ENCODE results near the gene ZNF484.
"Not testable (repeated sequence)": the region's sequence is repeated elsewhere in the genome, so short reads cannot be mapped to it uniquely, and the experiment has no call there.

ZNF484 gene

DNA sequence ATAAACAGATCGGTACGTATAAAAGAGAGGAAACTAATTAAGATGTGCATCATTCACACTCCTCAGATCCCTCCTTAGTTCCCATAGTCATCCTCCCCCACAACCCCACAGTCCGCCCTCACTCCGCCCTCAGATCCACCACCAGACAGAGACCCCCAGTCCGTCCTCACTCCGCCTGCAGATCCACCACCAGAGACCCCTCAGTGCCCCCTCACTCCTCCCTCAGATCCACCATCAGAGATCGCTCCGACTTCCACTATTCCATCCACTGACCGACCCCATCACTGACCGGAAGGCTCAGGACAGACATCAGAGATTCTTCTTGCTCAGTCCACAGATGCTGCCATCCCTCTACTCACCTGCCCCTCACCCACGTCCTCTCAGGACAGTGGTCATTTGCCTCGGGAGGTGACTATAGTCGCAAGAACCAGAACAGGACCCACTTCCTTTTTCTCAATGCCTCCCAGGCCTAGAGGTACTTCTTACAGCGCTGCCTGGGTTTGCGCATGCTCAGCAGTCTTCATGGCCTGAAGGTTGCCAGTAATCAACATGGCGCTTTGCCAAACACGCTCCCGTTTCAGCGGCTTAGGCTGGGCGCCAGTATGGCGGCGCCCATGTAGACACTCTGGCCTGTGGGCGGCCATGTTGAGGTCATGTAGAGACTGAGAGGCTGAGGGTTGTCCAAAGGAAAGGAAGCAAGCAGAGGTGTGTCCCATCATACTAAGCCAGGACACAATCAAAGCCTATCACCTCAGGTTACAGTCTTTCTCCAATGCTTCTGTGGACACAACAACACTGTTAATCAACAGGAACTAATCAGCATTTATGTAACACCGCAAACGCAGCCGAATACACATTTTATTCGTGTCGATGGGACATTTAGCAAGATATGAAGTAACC is at the start of gene ZNF484:
TSS of gene ZNF484 (minus strand) at position 508 of the 900 bp plus-strand sequence. CDS start 3,009 bp downstream, outside the sequence.
- peak; percentile 95 for DNase-seq

DNA sequence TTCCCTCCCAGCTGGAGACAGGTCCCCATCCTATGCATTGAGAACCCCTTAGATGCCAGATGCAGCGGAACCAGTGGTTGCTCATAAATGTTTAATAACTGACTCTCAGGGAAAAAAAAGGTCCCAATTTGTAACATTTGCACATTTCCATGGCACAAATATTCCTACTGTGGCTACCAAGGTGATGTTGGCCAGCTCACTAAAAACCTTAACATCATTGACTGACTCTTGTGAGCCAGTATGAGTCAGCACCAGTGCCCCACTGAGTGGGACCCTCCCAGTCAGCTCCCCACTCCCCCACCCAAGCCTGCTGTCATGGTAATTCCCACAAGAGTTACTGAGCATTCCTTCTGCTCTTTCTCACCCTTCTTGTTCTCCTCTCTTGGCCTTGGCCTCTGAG is 42.6 kb upstream of the ZNF484 start:
- no peak for DNase-seq

DNA sequence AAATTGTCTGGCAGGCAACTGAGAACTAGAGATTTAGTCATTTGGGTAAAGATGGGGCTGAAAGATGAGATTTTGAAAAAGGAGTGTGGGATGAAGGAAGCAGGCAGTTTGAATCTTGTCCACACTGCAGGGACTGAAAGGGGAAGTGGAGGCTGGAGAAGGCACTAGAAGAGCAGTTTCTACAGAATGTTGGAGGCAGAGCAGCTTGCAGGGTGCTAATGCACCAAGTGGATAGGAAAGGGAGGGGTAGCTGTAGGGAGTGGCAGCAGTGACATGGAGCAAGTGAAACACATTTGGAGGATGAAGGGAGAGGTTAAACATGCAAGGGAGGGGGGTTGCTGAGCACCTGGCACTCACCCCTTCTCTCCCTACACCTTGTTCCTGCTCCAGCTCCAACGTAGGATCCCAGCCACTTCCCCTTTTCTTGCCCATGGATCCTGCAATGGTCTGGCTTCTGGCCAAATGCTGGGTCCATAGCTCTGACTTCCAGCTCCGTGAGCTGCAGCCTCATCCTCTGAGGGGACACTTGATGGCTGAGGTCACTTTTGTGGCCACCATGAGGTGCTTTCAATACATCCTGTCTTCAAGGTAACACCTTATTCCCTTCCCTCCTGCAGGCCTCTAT is 39.5 kb upstream of the ZNF484 start:
- no peak for DNase-seq

- DNase-seq = no peak
Measured at GRCh38 chr9:92911511-92912475, 34.0 kb upstream of the ZNF484 start.

DNA sequence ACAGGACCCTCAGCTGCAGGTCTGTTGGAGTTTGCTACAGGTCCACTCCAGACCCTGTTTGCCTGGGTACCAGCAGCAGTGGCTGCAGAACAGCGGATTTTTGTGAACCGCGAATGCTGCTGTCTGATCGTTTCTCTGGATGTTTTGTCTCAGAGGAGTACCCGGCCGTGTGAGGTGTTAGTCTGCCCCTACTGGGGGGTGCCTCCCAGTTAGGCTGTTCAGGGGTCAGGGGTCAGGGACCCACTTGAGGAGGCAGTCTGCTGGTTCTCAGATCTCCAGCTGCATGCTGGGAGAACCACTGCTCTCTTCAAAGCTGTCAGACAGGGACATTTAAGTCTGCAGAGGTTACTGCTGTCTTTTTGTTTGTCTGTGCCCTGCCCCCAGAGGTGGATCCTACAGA is 27.3 kb upstream of the ZNF484 start:
- DNase-seq = not testable (repeated sequence)

DNA sequence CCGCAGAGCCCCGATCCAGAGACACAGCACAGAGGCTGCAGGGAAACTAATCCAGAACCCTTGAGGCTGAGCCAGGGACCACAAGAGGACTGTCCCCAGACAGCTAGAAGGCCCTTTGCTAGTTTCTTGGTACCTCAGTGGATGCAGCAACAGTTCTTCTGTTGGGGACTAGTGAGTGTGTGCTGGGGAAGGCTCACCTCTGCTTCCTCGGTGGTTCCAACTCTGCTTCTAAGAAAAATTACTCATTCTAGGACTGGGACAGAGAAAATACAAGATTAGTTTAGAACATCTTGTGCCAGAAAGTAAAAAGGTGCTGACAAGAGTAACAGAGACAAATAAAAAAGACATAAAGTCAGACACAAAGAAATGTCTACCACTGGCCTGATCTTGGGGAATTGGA is 19.5 kb upstream of the ZNF484 start:
- DNase-seq = no peak

DNA sequence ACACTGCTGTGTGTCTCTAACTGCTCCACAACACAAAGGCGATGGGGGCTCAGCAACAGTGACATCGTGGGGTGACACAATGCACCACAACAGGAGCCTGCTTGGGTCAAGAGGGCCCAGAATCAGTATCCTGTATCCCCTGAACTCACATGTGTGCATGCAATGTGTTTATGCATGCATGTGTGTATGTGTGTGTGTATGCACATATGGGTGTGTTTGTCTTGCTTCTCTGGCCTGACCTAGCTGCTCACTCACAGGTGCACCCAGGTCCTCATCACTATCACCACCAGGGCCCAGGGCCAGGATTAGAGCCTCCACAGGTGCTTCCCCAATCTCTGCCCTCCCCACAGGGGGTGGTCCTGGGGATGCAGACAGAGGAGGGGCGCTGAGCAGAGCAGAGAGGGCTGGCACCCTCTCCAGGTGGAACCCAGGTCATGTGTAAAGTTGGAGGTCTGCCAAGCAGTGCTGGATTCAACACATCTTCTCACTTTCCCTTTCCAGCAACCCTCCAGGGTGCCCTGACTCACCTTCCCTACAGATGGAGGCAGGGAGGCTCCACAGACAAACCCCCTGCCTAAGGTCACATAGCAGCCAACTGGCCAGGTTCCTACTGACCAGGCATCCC is 18.1 kb upstream of the ZNF484 start:
- DNase-seq = no peak

- DNase-seq = no peak
Measured at GRCh38 chr9:92894711-92895362, 17.0 kb upstream of the ZNF484 start.

GRCh38 chr9:92893916-92894610 is 16.2 kb upstream of the ZNF484 start:
- not testable (repeated sequence) for DNase-seq

DNA sequence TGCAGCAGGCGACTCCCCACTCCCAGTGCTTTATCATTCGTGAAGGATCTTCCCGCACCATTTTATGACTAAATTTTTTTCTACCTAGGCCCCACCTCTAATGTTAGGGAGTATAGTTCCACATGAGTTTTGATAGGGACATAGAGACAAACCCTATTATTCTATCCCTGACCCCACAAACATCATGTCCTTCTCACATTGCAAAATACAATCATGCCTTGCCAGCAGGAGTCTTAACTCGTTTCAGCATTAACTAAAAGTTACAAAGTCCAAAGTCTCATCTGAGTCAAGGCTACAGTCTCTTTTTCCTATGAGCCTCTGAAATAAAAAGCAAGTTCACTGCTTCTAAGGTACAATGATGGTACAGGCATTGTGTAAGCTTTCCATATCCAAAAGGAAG is 14.4 kb upstream of the ZNF484 start:
- not testable (repeated sequence) for DNase-seq

- no peak for DNase-seq
Measured at GRCh38 chr9:92890761-92891160, 12.9 kb upstream of the ZNF484 start.

DNA sequence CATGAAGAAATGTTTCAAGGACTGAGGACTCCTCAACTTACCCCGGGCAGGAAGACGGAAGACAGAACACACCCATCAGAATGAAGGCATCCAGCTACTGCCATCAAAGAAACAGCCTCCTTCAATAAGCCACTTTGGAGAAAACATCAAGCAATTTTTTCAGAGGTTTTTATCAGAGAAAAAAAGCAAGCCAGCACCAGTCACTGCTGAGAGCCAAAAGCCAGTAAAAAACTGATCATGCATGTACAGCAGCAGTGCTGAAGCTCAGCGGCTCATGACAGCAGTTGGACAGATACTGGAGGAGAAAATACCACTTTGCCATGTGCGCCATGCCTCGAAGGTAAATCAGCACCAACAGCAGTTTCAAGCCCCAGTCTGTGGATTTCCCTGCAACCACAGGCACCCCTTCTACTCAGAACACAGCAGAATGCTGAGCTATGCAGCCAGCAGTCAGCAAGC is 10.1 kb upstream of the ZNF484 start:
- no peak for DNase-seq

GRCh38 chr9:92886846-92887610 is 9.2 kb upstream of the ZNF484 start:
- DNase-seq = not testable (repeated sequence)

DNA sequence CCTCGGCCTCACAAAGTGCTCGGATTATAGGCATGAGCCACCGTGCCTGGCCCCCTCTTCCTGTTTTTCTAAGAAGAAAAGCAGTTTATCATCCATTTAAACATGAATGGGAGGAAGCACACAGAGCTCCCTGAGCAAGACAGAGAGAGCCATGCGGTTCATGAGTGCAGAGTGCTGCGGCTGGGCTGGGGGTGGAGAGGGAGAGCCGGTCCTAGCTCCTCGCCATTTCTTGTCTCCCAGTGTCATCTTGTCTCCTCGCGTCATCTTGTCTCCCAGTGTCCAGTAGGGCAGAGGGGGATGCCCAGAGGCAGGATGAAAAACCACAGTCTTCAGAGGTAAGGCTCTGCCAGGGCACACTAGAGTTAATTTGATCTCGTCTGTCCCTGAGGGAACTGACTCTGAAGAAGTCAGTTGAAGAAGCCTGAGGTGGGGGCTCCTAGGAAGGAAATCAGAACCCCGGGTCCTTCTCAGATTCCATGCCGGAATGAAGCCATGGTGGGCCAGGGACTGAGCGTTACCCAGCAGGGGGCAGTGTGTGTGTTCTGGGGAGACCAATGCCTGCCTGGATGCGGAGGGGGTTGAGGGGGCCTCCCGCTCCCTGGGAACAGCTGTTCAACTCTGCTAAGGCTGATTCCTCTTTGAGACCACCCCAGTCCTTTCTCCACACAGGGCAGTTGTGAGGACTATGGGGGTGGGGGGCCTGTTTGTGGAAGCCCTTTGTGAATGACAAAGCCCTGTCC is 6.0 kb upstream of the ZNF484 start:
- DNase-seq = not testable (repeated sequence)

DNA sequence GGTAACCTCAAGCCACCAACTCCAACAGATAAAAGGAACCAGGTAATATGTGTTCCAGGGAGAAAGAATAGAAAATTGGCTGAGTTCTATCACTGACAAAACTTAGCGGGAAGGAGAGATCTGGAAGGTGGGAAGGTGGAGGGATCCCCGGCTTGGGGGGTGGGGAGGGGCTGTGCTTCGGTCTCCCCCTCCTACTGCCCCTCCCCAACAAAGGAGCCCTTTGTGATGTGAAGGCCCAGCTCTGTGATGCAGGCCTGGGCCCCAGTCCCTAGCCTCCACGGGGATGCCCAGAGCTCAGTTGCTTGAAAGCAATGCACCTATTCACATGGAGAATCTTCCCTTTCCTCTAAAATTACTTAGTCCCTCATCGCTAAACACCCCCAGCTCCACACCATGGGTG is 4.4 kb upstream of the ZNF484 start:
- DNase-seq = no peak

DNA sequence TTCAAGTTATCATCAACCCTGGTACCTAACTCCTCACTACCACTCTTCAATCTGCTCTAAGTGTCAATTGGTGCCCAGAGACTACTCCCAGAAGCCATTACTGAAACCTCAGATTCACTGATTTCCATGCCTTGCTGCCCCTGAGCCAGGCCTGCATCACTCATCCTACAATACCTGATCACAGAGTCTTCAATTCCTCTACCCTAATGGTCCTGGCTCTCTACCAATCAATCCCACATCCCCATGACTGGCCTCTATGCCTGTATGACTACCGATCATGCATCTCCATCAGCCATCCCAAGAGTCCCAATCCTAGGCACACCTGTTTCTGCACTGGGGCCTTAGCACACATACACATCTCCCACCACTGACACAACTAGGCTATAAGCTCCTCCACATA is 2.5 kb downstream of the ZNF484 start:
- DNase-seq = no peak

GRCh38 chr9:92870289-92870688 is 7.5 kb downstream of the ZNF484 start:
- DNase-seq = no peak

GRCh38 chr9:92866600-92866999 is 11.2 kb downstream of the ZNF484 start:
- DNase-seq = not testable (repeated sequence)

- no peak for DNase-seq
Measured at GRCh38 chr9:92864152-92864551, 13.7 kb downstream of the ZNF484 start.

DNA sequence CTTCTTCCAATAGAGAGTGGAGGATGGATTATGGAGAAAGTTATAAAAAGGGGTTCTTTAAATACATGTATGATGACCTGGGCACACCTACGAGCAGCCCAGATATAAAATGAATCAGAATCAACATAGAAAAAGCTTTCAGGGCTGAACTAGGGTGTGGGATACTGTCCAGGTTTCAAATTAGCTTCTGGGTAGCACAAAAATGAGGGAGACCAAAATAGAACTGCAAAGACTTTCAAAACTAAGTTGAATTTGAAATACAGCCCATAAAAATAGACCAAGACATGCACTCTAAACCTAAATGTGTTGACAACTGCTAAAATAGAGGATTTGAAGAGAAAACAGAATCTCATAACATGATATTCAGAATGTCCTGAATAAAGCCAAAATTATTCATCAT is 17.0 kb downstream of the ZNF484 start:
- DNase-seq = no peak
